GM19372 (cell line): ENCODE data around the gene NAPSA.

Experiments
- ATAC-seq: cut with Tn5 transposase; IDR thresholded peaks from one replicate; pipeline ENCODE4 v1.9.1; 2021; ENCODE audit warnings: mild to moderate bottlenecking, low read depth, moderate library complexity; ENCODE audit not compliant: unreplicated experiment

The NAPSA gene

DNA sequence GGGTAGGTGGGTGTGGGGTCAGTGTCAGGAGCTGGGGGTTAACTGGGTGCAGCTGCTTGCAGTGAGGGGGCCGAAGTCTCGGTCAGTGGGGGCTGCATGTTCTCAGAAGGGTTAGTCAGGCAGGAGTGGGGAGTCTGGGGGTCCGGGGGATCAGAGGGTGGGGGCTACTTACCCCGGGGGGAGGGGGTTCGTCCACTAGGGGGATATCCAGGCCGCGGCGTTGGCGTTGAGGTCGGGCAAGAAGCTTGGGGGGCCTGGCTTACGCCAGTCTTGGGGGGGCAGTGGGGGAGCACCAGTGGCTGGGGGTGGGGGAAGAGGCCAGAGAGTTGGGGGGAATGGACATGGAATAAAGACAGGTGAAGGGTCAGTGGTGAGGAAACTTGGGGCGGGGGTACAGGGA lies 45.4 kb downstream of the NAPSA start:
- ATAC-seq, result no peak

DNA sequence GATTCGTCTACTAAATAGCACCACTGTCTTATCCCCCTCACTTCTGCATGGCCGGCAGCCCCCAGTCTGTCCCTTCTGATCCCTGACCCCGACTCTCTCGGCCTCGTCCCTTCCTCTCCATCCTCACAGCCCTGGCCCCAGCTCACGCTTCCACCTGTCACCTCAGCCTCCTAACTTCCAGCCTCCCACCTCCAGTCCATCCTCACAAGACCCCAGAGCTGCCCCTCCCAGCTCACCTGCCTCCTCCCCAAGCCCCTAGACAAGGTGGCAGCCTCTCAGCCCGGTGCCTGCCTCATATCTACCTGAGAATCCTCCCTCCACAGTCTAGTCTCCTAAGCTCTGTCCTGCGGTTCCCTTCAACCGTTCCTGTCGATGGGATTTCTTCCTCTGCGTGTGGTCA lies 46.3 kb downstream of the NAPSA start:
- no peak for ATAC-seq

DNA sequence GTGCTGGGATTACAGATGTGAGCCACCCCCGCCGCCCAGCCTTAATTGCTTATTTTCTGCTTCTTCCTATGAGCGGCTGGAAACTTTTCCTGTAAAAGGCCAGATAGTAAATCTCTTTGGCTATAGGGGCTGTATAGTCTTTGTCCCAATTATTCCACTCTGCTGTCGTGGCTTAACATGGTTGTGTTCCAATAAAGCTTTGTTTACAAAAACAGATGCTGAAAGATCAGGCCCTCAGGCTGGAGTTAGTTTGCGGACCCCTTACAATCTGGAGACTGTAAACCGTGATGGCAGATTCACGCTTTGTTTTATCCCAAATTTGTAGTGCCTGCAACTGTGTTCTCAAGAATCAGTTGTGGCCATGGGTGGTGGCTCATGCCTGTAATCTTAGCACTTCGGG lies 47.0 kb downstream of the NAPSA start:
- no peak for ATAC-seq

DNA sequence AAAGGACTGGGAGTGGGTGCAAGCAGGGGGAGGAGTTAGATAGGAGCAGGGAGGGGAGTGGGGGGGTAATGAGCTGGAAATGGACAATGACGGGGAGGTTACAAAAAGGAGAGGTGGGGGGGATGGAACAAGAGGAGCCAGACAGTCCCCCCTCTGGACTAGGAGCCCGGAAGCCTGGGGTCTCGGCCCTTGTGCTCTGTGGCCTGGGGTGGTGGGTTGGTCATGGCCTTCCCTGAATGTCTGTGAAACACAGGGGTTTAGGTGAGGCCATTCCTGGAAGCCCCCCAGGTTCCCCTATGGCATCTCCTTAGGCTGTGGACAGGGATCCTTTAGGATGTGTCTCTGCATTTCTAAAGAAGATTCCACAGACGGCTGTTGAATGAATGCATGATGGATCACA lies 48.3 kb downstream of the NAPSA start:
- ATAC-seq, result no peak

DNA sequence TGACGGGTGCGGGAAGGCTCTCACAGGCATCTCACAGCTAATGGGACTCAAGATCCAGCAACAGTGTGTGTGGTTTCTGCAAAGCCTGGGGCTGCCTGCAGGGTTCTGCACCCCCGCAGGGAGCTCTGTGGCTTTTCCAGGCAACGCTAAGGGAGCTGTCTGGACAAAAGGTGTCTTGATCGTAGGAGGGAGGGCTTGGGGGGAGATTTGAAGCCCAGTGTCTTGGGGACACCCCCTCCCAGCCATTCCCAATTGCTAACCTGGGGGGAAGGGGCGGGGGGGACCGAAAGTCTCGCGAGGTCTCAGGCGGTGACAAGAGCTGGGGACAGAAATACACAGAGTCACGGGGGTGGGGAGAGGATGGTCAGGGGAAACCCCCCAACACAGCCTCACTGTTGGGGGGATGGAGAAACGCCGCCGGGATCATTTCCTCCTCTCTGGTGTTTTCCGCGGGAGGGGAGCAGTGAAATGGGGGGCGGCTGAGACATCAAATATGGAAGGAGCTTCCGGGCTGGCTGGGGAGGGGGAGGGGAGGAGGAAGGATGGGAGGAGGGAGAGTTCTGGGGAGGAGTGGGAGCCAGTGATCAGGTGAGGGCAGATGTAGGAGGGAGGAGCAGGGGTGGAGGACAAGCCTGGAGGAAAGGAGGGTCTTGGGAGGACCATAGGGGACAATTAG lies 49.5 kb downstream of the NAPSA start:
- no peak for ATAC-seq

DNA sequence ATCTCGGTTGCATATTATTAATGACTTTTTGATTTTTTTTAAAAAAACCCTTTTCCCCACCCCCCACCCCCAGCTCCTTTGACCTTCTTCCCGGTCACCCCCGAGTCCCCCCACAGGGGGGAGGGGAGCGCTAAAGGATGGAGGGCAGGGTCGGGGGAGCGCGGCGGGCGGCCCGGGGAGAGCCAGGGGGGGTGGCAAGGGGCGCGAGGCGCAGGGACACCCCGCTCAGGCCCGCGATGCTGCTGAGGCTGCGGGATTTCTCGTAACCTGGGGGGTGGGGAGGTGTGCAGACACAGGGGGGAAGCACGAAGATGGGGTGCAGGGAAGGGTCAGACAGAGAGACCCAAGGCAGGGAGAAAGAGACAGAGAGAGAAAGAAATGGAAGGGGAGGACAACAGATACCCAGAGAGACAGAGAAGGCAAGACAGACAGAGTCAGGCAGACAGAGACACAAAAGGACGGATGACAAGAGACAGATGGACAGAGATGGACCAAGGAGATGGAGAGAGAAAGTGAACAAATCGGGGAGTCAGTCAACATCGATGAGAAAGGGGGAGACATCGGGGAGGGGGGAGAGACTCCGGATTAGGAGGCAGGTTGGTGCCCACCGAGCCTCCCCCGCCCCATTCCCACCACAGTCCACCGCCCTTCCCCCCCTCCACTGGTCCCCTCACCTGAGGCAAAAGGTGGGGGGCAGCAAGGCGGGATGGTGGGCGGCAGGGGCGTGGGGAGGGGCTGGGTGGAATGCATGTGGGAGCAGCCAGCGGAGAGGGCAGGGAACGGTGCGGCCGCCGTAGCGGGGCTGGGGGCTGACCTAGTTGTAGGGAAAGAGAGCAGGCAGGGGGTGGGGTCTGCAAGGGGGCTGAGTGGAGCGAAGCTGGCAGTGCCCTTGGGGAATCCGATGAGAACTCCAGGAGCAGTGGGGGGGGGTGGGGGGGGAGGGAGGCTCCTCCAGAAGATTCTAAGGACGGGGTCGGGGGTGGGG lies 50.4 kb downstream of the NAPSA start:
- no peak for ATAC-seq

DNA sequence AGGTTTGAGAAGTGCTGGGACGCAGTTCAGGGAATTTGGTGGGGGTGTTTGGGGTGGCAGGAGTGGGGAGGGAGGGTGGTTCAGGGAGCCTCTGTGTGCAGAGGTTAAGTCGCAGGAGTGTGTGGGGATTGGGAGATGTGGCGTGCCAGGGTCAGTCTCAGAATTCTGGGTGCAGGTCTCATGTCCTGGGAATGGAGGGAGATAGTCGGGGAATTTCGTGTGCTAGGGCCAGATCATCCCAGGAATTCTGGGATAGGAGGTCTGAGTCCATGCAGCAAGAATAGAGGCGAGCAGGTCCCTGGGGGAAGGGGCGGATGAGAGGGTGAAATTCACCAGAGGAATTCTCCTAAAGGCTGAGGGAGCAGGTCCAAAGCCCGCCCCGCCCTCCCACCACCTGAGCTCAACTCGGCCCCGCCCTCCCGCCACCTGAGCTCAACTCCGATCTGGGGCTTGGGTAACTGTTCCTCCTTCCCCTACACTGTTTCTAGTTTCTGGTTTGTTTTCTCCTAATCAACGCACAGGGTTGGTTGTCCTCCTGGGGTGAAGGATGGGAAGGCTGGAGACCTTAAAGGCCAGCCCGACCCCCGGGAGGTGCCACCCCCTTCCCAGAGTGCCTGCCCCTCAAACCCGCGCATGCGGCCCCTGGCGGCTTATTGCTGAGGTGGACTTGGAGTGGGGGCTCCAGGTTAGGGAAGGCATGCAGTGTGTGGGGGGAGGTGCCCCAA lies 51.5 kb downstream of the NAPSA start:
- ATAC-seq, result no peak

DNA sequence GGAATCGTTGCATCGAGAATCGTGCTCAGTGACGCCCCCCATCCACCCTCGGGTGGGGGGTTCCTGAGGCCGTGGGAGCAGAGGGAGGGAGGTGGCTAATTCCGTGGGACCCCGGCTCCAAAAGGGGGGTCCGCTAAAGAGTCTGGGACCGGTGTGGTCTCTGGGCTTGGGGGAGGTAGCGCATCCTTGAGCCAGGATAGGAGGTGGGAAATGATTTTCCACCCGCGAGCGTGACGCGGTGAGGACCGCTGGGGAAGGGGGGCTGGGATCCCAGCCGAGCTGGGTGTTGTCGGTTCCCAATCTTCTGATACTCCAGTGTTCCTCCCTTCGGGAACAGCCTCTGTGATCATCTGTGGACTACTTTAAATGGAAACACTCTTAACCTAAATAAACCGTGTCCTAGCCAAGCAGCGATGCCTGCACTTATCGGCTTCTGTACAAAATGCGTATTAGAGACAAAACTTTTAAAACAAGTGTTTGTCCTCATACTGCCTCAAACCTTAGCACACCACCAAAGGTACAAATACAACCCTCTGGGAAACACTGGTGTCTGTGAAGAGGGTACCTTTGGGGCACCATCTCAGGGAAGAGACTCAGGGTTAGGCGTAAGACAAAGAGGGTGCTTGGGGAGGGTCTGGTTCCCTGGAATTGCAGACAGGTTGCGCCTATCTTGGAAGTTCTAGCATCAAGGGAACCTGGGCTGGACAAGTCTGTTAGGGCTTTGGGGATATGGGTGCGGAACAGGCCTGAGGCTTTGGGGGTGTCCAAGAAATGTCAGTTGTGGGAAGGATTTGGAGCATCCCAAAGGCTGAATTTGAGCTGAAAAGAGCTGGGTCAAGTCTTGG lies 52.2 kb downstream of the NAPSA start:
- ATAC-seq, result no peak

DNA sequence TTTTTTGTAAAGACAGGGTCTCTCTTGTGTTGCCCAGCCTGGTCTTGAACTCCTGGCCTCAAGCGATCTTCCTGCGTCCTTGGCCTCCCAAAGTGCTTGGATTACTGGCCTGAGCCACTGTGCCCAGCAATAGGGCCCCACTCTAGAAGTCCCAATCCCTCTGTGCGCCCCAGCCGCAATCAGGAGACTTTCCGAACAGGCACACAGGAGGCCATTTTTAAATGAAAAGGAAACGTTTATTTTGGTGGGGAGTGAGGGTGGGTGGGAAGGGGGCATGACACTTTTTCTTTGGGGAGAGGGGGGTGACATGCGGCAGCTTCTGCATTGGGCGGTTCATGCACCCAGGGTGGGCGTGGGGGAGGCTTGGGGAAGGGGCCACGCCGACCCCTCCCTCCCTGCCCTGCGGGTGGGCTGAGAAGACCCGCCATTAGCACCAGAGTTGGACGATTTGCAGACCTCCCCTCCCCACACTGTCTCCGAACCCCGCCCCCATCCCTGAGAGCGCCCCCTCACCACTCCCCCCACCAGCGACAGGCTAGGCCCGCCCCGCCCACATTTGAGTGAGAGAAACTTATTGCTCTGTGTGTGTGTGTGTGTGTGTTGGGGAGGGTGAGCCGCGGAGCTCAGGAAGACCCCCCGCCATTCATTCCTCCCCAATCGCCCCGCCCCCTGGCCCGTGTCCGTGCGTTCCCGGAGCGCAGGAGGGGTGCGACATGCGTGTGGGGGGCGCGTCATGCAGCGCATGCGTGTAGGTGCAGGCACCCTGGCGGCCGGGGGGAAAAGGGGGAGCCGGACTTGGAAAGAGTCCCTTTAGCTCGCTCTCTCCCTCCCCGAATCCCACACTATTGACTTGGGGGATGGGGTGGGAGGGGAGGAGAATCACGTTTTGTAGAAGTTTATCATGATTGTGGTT lies 53.5 kb downstream of the NAPSA start:
- ATAC-seq, result no peak

DNA sequence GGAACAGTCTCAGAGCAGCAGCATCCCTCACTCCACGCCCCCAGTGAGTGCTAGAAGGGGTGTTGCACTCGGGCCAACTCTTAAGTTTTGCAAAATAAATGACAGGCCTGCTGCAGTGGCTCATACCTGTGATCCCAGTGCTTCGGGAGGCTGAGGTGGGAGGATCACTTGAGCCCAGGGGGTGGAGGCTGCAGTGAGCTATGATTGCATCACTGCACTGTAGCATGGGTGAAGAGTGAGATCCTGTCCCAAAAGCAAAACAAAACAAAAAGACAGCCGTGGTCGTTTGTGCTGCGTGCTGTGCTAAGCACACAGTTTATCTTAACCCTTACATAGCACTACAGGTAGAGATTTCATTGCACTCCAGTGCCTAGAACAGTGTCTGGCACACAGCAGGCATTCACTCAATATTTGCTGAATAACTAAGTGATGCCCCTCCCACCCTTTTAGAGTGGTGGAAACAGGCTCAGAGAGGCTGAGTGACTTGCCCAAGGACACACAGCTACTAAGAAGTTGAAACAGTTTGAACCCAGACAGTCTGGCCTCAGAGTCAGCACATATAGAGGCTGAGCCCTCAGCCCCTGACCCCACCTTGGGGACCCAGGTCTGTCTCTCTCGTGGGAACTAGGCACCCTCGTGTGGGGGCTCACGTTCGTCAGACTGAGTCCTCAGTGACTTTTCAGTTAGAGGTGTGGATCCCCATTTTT lies 54.5 kb downstream of the NAPSA start:
- ATAC-seq, result no peak

DNA sequence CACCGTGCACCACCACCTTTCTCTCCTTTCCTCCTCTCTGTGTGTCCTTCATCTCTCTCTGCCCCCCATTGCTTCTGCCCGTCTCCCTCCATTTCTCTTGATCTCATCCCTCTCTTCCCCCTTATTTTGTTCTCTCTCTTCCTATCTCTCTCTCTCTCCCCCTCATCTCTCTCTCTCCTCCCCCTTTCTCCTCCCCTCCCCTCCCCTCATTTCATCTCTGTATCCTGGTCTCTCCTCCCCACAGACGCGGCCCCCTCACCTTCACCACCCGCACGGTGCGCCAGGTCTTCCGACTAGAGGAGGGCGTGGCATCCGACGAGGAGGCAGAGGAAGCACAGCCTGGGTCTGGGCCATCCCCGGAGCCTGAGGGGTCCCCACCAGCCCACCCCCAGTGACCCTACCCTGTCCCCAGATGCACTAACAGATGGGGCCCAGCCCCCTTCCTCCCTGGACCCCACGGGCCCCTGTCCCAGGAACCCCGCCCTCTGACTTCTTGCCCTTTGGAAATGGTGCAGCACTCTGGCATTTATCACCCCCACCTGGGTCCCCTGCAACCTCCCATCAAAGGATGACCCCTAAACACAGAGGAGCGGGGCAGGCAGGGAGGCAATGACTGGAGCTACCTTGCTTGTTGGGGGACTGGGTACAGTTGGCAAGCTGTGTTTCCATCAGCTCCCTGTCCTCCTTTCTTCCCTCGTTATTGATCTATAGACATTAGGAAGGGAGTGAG lies 55.9 kb downstream of the NAPSA start:
- ATAC-seq, result no peak

DNA sequence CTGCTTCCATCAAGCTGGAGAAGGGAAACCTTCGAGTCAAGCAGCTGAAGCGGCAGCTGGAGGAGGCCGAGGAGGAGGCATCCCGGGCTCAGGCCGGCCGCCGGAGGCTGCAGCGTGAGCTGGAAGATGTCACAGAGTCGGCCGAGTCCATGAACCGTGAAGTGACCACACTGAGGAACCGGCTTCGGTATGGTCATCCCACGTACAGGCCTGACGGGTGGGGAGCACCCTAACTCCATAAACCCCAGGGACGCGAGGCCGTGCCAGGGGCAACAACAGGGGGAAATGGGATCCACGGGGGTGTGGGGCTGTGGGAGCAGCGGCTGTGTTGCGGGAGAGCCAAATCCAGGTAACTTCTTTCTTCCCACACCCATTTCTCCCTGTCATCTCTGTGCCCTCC lies 56.4 kb downstream of the NAPSA start:
- ATAC-seq, result no peak
